ENCODE results near the gene CACNA1H.

DNA sequence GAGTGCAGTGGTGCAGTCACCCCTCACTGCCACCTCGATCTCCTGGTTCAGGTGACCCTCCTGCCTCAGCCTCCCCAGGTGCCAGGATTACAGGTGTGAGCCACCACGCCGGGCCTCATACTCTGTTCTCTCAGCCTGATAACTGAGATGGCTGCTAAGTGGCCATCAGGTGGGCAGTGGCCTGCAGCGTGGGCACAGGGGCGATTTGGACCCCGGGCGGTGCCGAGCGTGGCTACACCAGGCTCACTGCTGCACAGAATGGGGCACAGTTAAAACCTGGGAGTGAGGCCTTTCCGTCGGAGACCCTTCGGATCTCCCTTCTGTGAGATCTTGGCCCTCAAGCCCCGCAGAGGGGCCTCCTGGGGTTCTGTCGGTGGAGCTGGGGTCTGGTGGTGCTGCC, 11.5 kb downstream of the CACNA1H start:
- TF ChIP-seq, protein P1, sequence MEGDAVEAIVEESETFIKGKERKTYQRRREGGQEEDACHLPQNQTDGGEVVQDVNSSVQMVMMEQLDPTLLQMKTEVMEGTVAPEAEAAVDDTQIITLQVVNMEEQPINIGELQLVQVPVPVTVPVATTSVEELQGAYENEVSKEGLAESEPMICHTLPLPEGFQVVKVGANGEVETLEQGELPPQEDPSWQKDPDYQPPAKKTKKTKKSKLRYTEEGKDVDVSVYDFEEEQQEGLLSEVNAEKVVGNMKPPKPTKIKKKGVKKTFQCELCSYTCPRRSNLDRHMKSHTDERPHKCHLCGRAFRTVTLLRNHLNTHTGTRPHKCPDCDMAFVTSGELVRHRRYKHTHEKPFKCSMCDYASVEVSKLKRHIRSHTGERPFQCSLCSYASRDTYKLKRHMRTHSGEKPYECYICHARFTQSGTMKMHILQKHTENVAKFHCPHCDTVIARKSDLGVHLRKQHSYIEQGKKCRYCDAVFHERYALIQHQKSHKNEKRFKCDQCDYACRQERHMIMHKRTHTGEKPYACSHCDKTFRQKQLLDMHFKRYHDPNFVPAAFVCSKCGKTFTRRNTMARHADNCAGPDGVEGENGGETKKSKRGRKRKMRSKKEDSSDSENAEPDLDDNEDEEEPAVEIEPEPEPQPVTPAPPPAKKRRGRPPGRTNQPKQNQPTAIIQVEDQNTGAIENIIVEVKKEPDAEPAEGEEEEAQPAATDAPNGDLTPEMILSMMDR (IDR thresholded peaks at IDR 0.05): no peak
- TF ChIP-seq POLR2AphosphoS5 (IDR thresholded peaks at IDR 0.05; ENCODE audit: low read depth, low read length): no peak
